H9 (cell line): ENCODE results near the gene BLOC1S3. TPM values are rescaled to one million over a fixed set of nuclear protein-coding genes. Genes with fewer than 3 reads are reported as not detected.

Source experiments
- DNase-seq: peaks from one replicate; pipeline ENCODE4 v3.0.0-alpha.2; 2017
- H2AFZ ChIP-seq: one replicate; pipeline ENCODE4 v1.6.1; 2013; ENCODE audit warnings: mild to moderate bottlenecking, low read length, control low read depth, moderate library complexity
- H2AK5ac ChIP-seq: 2 replicates; pipeline ENCODE4 v1.6.1; 2013; ENCODE audit warnings: low read length, control low read depth, mixed read lengths; ENCODE audit not compliant: insufficient read length
- H2BK120ac ChIP-seq: one replicate; pipeline ENCODE4 v1.6.1; 2013; ENCODE audit warnings: low read depth, mild to moderate bottlenecking, low read length, control low read depth, inconsistent platforms; ENCODE audit not compliant: poor library complexity, severe bottlenecking
- H2BK12ac ChIP-seq: 2 replicates; pipeline ENCODE4 v1.6.1; 2013; ENCODE audit warnings: low read length, control low read depth, mixed read lengths, low read depth; ENCODE audit not compliant: insufficient read length
- H2BK15ac ChIP-seq: 2 replicates; pipeline ENCODE4 v1.6.1; 2013; ENCODE audit warnings: low read depth, low read length, control low read depth
- H2BK20ac ChIP-seq: one replicate; pipeline ENCODE4 v1.6.1; 2013; ENCODE audit warnings: low read depth, mild to moderate bottlenecking, low read length, control low read depth, inconsistent platforms; ENCODE audit not compliant: poor library complexity, severe bottlenecking
- H2BK5ac ChIP-seq: 2 replicates; pipeline ENCODE4 v1.6.1; 2013; ENCODE audit warnings: low read length, control low read depth, mixed read lengths; ENCODE audit not compliant: insufficient read length
- H3K14ac ChIP-seq: 2 replicates; pipeline ENCODE4 v1.6.1; 2013; ENCODE audit warnings: low read length, control low read depth; ENCODE audit not compliant: insufficient read depth
- H3K18ac ChIP-seq: 2 replicates; pipeline ENCODE4 v1.6.1; 2013; ENCODE audit warnings: low read depth, mild to moderate bottlenecking, mixed read lengths, low read length, control low read depth; ENCODE audit not compliant: insufficient read length
- H3K23ac ChIP-seq: 2 replicates; pipeline ENCODE4 v1.6.1; 2013; ENCODE audit warnings: low read length, control low read depth, mixed read lengths, low read depth; ENCODE audit not compliant: insufficient read length
- H3K23me2 ChIP-seq: 2 replicates; pipeline ENCODE4 v1.6.1; 2013; ENCODE audit warnings: low read depth, mild to moderate bottlenecking, mixed read lengths, low read length, control low read depth; ENCODE audit not compliant: insufficient read length, poor library complexity, severe bottlenecking
- H3K27ac ChIP-seq: 2 replicates; pipeline ENCODE4 v1.5.1; 2013; ENCODE audit warnings: low read length, control low read depth, mixed read lengths, low read depth; ENCODE audit not compliant: insufficient read length
- H3K27me3 ChIP-seq: 2 replicates; pipeline ENCODE4 v1.6.1; 2013; ENCODE audit warnings: low read length, control low read depth, inconsistent platforms; ENCODE audit not compliant: insufficient read depth
- H3K4ac ChIP-seq: 2 replicates; pipeline ENCODE4 v1.6.1; 2013; ENCODE audit warnings: low read depth, mild to moderate bottlenecking, control low read depth, inconsistent platforms, low read length, moderate library complexity
- H3K4me1 ChIP-seq: 2 replicates; pipeline ENCODE4 v1.6.1; 2013; ENCODE audit warnings: low read length, control low read depth, inconsistent platforms; ENCODE audit not compliant: insufficient read depth
- H3K4me2 ChIP-seq: 2 replicates; pipeline ENCODE4 v1.6.1; 2013; ENCODE audit warnings: low read length, control low read depth, mixed read lengths; ENCODE audit not compliant: insufficient read length, insufficient read depth
- H3K56ac ChIP-seq: 2 replicates; pipeline ENCODE4 v1.6.1; 2013; ENCODE audit warnings: low read depth, mild to moderate bottlenecking, mixed read lengths, low read length, control low read depth; ENCODE audit not compliant: insufficient read length
- H3K79me1 ChIP-seq: 2 replicates; pipeline ENCODE4 v1.6.1; 2013; ENCODE audit warnings: low read depth, mild to moderate bottlenecking, moderate library complexity, low read length, control low read depth, inconsistent platforms; ENCODE audit not compliant: insufficient read depth, poor library complexity, severe bottlenecking
- H3K79me2 ChIP-seq: 2 replicates; pipeline ENCODE4 v1.6.1; 2013; ENCODE audit warnings: low read length, control low read depth, inconsistent platforms; ENCODE audit not compliant: insufficient read depth
- H3K9ac ChIP-seq: 2 replicates; pipeline ENCODE4 v1.6.1; 2013; ENCODE audit warnings: low read length, control low read depth, mixed read lengths; ENCODE audit not compliant: insufficient read length; ENCODE audit errors: extremely low read depth
- H3K9me3 ChIP-seq: one replicate; pipeline ENCODE4 v1.6.1; 2013; ENCODE audit warnings: low read depth, low read length, inconsistent platforms; ENCODE audit not compliant: control insufficient read depth
- H3T11ph ChIP-seq: one replicate; pipeline ENCODE4 v1.6.1; 2013; ENCODE audit warnings: mild to moderate bottlenecking, low read length, control low read depth, inconsistent platforms
- H4K20me1 ChIP-seq: one replicate; pipeline ENCODE4 v1.6.1; 2013; ENCODE audit not compliant: control insufficient read depth, insufficient read length, insufficient read depth
- H4K5ac ChIP-seq: 2 replicates; pipeline ENCODE4 v1.6.1; 2013; ENCODE audit warnings: low read depth, mild to moderate bottlenecking, mixed read lengths, low read length, control low read depth; ENCODE audit not compliant: insufficient read length
- H4K8ac ChIP-seq: replicated peaks from 2 replicates; pipeline ENCODE4 v1.6.1; 2013; ENCODE audit warnings: low read length, control low read depth, mixed read lengths, low read depth; ENCODE audit not compliant: insufficient read length
- H4K91ac ChIP-seq: 2 replicates; pipeline ENCODE4 v1.6.1; 2013; ENCODE audit warnings: low read depth, mild to moderate bottlenecking, moderate library complexity, mixed read lengths, low read length, control low read depth; ENCODE audit not compliant: insufficient read length
- H3K27ac Mint-ChIP-seq, 3 experiments: 2 replicates in 2 of 3; 3 replicates in 1 of 3; pipeline ENCODE4 v1.8.0; 2020 to 2021; ENCODE audit warnings: mixed read lengths in 3 of 3, mild to moderate bottlenecking in 1 of 3, moderate library complexity in 1 of 3
- H3K27me3 Mint-ChIP-seq: 2 replicates; pipeline ENCODE4 v1.8.0; 2021; ENCODE audit warnings: low read depth, mild to moderate bottlenecking, moderate library complexity, mixed read lengths
- H3K36me3 Mint-ChIP-seq, 3 experiments: 2 replicates in 2 of 3; 3 replicates in 1 of 3; pipeline ENCODE4 v1.8.0; 2020 to 2021; ENCODE audit warnings: low read depth in 3 of 3, mixed read lengths in 3 of 3; ENCODE audit not compliant: insufficient read depth in 1 of 3
- H3K4me1 Mint-ChIP-seq, 2 experiments: 2 replicates each; pipeline ENCODE4 v1.8.0; 2020; ENCODE audit warnings: mixed read lengths in 2 of 2
- H3K4me3 Mint-ChIP-seq, 2 experiments: 2 replicates in 1 of 2; 3 replicates in 1 of 2; pipeline ENCODE4 v1.8.0; 2020 to 2021; ENCODE audit warnings: mild to moderate bottlenecking in 2 of 2, mixed read lengths in 2 of 2, moderate library complexity in 1 of 2
- H3K9me3 Mint-ChIP-seq, 2 experiments: 2 replicates in 1 of 2; 3 replicates in 1 of 2; pipeline ENCODE4 v1.8.0; 2020; ENCODE audit warnings: mild to moderate bottlenecking in 2 of 2, mixed read lengths in 2 of 2, moderate library complexity in 1 of 2
- WGBS: extraction: QIAGEN DNeasy Blood & Tissue Kit; methylation state at CpG from one replicate; pipeline ENCODE4 v1.1.7; 2013; ENCODE audit warnings: missing lambda C conversion rate, low lambda C conversion rate, mixed read lengths; ENCODE audit not compliant: insufficient read length; ENCODE audit errors: extremely low coverage; 5-methylcytosine and 5-hydroxymethylcytosine counted together
- total RNA-seq: library from RNA; stranded (reverse); gene quantifications from 2 replicates; pipeline ENCODE4 v1.2.1, GENCODE V29; 2021
- TF ChIP-seq, protein P1 (sequence below): fragments of 200-600 bp; sonication (generic); conservative IDR thresholded peaks from 3 replicates; pipeline ENCODE4 v1.8.0; 2021; ENCODE audit warnings: antibody characterized with exemption, mild to moderate bottlenecking

The BLOC1S3 gene
- total RNA-seq, 1 experiment from 2014 or later, result 9.2 TPM

GRCh38 chr19:45146741-45147205, 31.8 kb upstream of the BLOC1S3 start:
- H2BK12ac ChIP-seq, result no peak overlapping the region
- no peak overlapping the region for H2BK15ac ChIP-seq
- H3K9me3 ChIP-seq, result no peaks in the 10 kb centered on the region
- H2BK20ac ChIP-seq, result no peak overlapping the region
- no peak overlapping the region for H4K91ac ChIP-seq
- H2BK5ac ChIP-seq, result no peak overlapping the region
- no peak overlapping the region for H3K4me2 ChIP-seq
- H2AK5ac ChIP-seq, result no peak overlapping the region
- H3K27ac ChIP-seq, result no peak overlapping the region
- no peak overlapping the region for H3K4ac ChIP-seq
- no peak overlapping the region for H3K56ac ChIP-seq
- no peaks in the 10 kb centered on the region for H4K20me1 ChIP-seq
- H3K9me3 Mint-ChIP-seq, result no peaks in the 10 kb centered on the region
- no peak overlapping the region for H3K14ac ChIP-seq
- 0 out of 4 replicates have a peak, but pooled peaks cover 0 to 2% of the 10 kb centered on the region in 2 experiments for H3K4me1 Mint-ChIP-seq
- TF ChIP-seq, protein P1, sequence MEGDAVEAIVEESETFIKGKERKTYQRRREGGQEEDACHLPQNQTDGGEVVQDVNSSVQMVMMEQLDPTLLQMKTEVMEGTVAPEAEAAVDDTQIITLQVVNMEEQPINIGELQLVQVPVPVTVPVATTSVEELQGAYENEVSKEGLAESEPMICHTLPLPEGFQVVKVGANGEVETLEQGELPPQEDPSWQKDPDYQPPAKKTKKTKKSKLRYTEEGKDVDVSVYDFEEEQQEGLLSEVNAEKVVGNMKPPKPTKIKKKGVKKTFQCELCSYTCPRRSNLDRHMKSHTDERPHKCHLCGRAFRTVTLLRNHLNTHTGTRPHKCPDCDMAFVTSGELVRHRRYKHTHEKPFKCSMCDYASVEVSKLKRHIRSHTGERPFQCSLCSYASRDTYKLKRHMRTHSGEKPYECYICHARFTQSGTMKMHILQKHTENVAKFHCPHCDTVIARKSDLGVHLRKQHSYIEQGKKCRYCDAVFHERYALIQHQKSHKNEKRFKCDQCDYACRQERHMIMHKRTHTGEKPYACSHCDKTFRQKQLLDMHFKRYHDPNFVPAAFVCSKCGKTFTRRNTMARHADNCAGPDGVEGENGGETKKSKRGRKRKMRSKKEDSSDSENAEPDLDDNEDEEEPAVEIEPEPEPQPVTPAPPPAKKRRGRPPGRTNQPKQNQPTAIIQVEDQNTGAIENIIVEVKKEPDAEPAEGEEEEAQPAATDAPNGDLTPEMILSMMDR, result no peak
- no peak overlapping the region for H3K9ac ChIP-seq
- no peak for DNase-seq
- no CpG with 5 or more reads among the region's 18 CpGs for WGBS
- no peak overlapping the region for H4K8ac ChIP-seq
- no peak overlapping the region for H3K18ac ChIP-seq
- peaks cover 3 to 21% (median 16%) of the 10 kb centered on the region in 3 experiments; a peak in 6 of 7 replicates for H3K36me3 Mint-ChIP-seq
- no peaks in the 10 kb centered on the region for H3K27me3 ChIP-seq
- H3K27ac Mint-ChIP-seq, result no peak overlapping the region
- H3K4me1 ChIP-seq, result no peaks in the 10 kb centered on the region
- no peak overlapping the region for H3K4me3 Mint-ChIP-seq
- no peaks in the 10 kb centered on the region for H3K23me2 ChIP-seq
- no peaks in the 10 kb centered on the region for H3K79me2 ChIP-seq
- H2BK120ac ChIP-seq, result no peak overlapping the region
- H3K79me1 ChIP-seq, result no peaks in the 10 kb centered on the region
- no peak overlapping the region for H3K23ac ChIP-seq
- H3K27me3 Mint-ChIP-seq, result peaks cover 8% of the 10 kb centered on the region
- no peak overlapping the region for H2AFZ ChIP-seq
- no peak overlapping the region for H3T11ph ChIP-seq
- no peak overlapping the region for H4K5ac ChIP-seq
